Mesendoderm (in vitro differentiated cells): ENCODE measurements around the gene PAIP2.

ENCODE experiments used
- DNase-seq: peaks from one replicate; pipeline ENCODE4 v3.0.0; 2013
- H2AK5ac ChIP-seq: 2 replicates; pipeline ENCODE4 v1.6.1; 2013; ENCODE audit warnings: low read length, inconsistent platforms
- H2BK120ac ChIP-seq: 2 replicates; pipeline ENCODE4 v1.6.1; 2013; ENCODE audit warnings: low read depth, mild to moderate bottlenecking, low read length, moderate library complexity, mixed read lengths
- H2BK15ac ChIP-seq: replicated peaks from 2 replicates; pipeline ENCODE4 v1.6.1; 2013; ENCODE audit warnings: low read depth, mild to moderate bottlenecking, moderate library complexity
- H2BK5ac ChIP-seq: 2 replicates; pipeline ENCODE4 v1.6.1; 2013; ENCODE audit warnings: low read length, inconsistent platforms
- H3K18ac ChIP-seq: 2 replicates; pipeline ENCODE4 v1.6.1; 2013; ENCODE audit warnings: mild to moderate bottlenecking, low read length, mixed read lengths
- H3K23ac ChIP-seq: one replicate; pipeline ENCODE4 v1.6.1; 2013; ENCODE audit warnings: low read length
- H3K27ac ChIP-seq: 2 replicates; pipeline ENCODE4 v1.5.1; 2013; ENCODE audit warnings: low read depth, mild to moderate bottlenecking, inconsistent platforms, low read length, moderate library complexity
- H3K27me3 ChIP-seq: 2 replicates; pipeline ENCODE4 v1.6.1; 2013; ENCODE audit warnings: low read length, control low read depth, mild to moderate bottlenecking, inconsistent platforms; ENCODE audit not compliant: insufficient read depth, poor library complexity
- H3K36me3 ChIP-seq: 2 replicates; pipeline ENCODE4 v1.6.1; 2013; ENCODE audit warnings: low read length, inconsistent platforms; ENCODE audit not compliant: control insufficient read depth, insufficient read depth
- H3K4ac ChIP-seq: one replicate; pipeline ENCODE4 v1.6.1; 2013; ENCODE audit warnings: low read depth, mild to moderate bottlenecking, low read length, moderate library complexity
- H3K4me1 ChIP-seq: 2 replicates; pipeline ENCODE4 v1.6.1; 2013; ENCODE audit warnings: low read depth, low read length, inconsistent platforms; ENCODE audit not compliant: control insufficient read depth
- H3K4me2 ChIP-seq: 2 replicates; pipeline ENCODE4 v1.6.1; 2013; ENCODE audit warnings: low read length
- H3K4me3 ChIP-seq: 2 replicates; pipeline ENCODE4 v1.5.1; 2013; ENCODE audit warnings: mild to moderate bottlenecking, low read length
- H3K56ac ChIP-seq: one replicate; pipeline ENCODE4 v1.6.1; 2013; ENCODE audit warnings: low read length
- H3K79me1 ChIP-seq: 2 replicates; pipeline ENCODE4 v1.6.1; 2013; ENCODE audit warnings: low read length, inconsistent platforms
- H3K79me2 ChIP-seq: 2 replicates; pipeline ENCODE4 v1.6.1; 2013; ENCODE audit warnings: mild to moderate bottlenecking, low read length; ENCODE audit not compliant: control insufficient read depth, insufficient read depth
- H3K9ac ChIP-seq: 2 replicates; pipeline ENCODE4 v1.6.1; 2013; ENCODE audit warnings: low read length, inconsistent platforms
- H4K5ac ChIP-seq: one replicate; pipeline ENCODE4 v1.6.1; 2013; ENCODE audit warnings: low read length
- H4K8ac ChIP-seq: one replicate; pipeline ENCODE4 v1.6.1; 2013; ENCODE audit warnings: low read depth, mild to moderate bottlenecking, control low read depth, low read length, moderate library complexity
- WGBS: extraction: QIAGEN DNeasy Blood & Tissue Kit; methylation state at CpG from one replicate; pipeline ENCODE4 v1.1.7; 2013; ENCODE audit warnings: low lambda C conversion rate, missing lambda C conversion rate; ENCODE audit not compliant: insufficient coverage; ENCODE audit errors: extremely low coverage; 5-methylcytosine and 5-hydroxymethylcytosine counted together

Gene PAIP2

DNA sequence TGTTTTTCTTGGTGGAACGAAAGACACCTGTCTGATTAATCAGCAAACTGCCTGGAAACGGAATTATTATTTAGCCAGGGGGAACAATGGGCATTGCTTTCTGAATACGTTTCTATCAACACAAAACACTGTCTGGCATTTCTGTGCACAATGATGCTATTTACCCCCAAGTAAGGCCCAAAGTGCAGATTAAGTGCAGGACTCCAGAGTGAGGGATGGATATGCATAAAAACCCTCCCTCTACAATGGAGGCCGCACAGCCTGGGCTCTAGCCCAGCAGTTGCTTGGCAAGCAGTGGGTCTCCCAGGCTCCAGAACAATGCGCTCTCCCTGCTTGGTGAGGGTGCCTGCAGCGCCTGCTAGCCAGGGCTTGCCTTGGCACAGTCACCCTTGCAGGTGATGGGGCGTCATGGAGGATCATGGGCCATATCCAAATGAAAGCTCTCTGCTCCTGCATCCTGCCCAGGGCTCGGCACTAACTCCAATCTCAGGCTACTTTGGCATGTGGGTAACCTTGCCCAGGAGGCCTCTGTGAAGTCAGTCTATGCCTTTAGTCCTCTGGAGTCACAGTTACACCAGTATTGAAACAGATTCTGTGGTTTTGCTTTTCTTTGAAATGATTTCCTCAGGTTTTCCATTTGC lies 73.7 kb downstream of the PAIP2 start:
- no peaks in the 10 kb centered on the region for H3K79me1 ChIP-seq
- H3K18ac ChIP-seq, result no peak overlapping the region
- no peak overlapping the region for H4K5ac ChIP-seq
- H2BK15ac ChIP-seq, result no peak overlapping the region
- no peak overlapping the region for H3K9ac ChIP-seq
- H2BK120ac ChIP-seq, result no peak overlapping the region
- no peak overlapping the region for H3K56ac ChIP-seq
- H3K23ac ChIP-seq, result no peak overlapping the region
- H4K8ac ChIP-seq, result no peak overlapping the region
- no CpG with 5 or more reads among the region's 8 CpGs for WGBS
- no peaks in the 10 kb centered on the region for H3K4me1 ChIP-seq
- no peak overlapping the region for H2AK5ac ChIP-seq
- H3K4me3 ChIP-seq, result no peak overlapping the region
- no peak overlapping the region for H2BK5ac ChIP-seq
- H3K4me2 ChIP-seq, result no peak overlapping the region
- no peak for DNase-seq
- peaks cover 2% of the 10 kb centered on the region for H3K36me3 ChIP-seq
- H3K27me3 ChIP-seq, result no peaks in the 10 kb centered on the region
- H3K79me2 ChIP-seq, result no peaks in the 10 kb centered on the region
- H3K27ac ChIP-seq, result no peak overlapping the region
- H3K4ac ChIP-seq, result no peak overlapping the region

DNA sequence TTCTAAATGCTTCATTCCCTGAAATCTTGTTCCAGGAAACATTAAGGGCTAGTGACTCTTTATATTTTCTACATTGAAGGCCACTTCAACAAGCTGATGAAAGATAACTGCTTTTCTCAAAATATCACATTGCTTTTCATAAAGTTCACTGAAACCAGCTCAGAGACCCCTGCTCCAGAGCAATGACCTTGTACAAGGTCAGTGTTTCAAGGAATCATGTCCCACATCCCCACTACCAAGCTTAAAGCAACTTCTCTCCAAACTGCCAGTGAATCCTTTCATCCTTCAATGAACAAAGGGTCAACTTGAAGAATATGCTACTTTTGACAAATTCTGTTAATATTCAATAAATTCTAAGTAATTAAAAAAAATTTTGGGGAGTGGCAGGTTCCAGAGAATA lies 74.2 kb downstream of the PAIP2 start:
- peaks cover 2% of the 10 kb centered on the region for H3K36me3 ChIP-seq
- no peak overlapping the region for H4K5ac ChIP-seq
- H3K79me2 ChIP-seq, result no peaks in the 10 kb centered on the region
- no peak overlapping the region for H3K56ac ChIP-seq
- H3K18ac ChIP-seq, result no peak overlapping the region
- H2BK120ac ChIP-seq, result no peak overlapping the region
- H3K79me1 ChIP-seq, result no peaks in the 10 kb centered on the region
- no peak overlapping the region for H4K8ac ChIP-seq
- H3K4me1 ChIP-seq, result no peaks in the 10 kb centered on the region
- H2BK5ac ChIP-seq, result no peak overlapping the region
- H3K27ac ChIP-seq, result no peak overlapping the region
- H2AK5ac ChIP-seq, result no peak overlapping the region
- no peak overlapping the region for H3K4ac ChIP-seq
- DNase-seq, result no peak
- H3K9ac ChIP-seq, result no peak overlapping the region
- no peak overlapping the region for H3K4me3 ChIP-seq
- H2BK15ac ChIP-seq, result no peak overlapping the region
- no peaks in the 10 kb centered on the region for H3K27me3 ChIP-seq
- H3K23ac ChIP-seq, result no peak overlapping the region
- H3K4me2 ChIP-seq, result no peak overlapping the region

DNA sequence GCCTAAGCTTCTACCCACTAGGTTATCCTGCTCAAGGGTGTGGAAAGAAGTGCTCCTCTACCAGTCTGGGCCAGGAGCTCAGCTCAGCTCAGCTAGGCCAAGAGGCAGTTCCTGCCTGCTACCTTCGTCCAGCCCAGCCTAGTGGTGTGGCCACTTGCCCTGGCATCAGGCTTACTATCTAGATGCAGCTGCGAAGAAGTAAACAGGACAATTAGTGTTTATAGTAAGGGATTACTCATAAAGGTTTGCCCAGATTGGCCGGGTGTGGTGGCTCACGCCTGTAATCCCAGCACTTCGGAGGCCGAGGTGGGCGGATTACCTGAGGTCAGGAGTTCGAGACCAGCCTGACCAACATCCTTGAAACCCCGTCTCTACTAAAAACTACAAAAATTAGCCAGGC lies 75.0 kb downstream of the PAIP2 start:
- Histone ChIP-seq H3K4me3 (no peak overlapping the region), H2BK5ac (no peak overlapping the region), H3K23ac (no peak overlapping the region), H3K79me1 (no peaks in the 10 kb centered on the region), H3K4me2 (no peak overlapping the region), H3K18ac (no peak overlapping the region), H3K9ac (no peak overlapping the region), H2BK120ac (no peak overlapping the region), H2BK15ac (no peak overlapping the region), H2AK5ac (no peak overlapping the region), H3K4me1 (no peaks in the 10 kb centered on the region), H3K27me3 (no peaks in the 10 kb centered on the region), H3K27ac (no peak overlapping the region), H4K5ac (no peak overlapping the region), H3K56ac (no peak overlapping the region), H4K8ac (no peak overlapping the region), H3K4ac (no peak overlapping the region), H3K79me2 (no peaks in the 10 kb centered on the region), H3K36me3 (peaks cover 2% of the 10 kb centered on the region)
- DNase-seq, result no peak
- WGBS, result no CpG with 5 or more reads among the region's 9 CpGs

DNA sequence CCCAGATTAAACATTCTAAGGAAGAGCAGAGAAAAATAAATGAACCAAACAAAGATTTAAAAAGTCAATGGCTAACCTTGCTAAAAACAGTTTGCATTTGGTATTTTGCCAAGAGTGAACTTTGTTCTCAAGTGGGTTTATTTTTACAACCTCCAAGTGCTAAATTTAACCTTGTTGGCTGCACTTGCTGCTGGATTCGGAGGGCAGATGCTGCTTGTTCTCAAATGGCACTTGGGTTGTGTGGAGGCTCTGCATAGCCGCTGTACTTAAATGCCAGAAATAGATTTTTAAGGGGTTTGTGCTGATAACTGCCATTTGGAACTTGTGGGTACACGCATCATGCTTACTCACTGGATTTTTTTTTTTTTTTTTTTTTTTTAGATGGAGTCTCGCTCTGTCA lies 75.6 kb downstream of the PAIP2 start:
- H3K23ac ChIP-seq, result no peak overlapping the region
- H3K4me1 ChIP-seq, result no peaks in the 10 kb centered on the region
- no peak overlapping the region for H3K18ac ChIP-seq
- H4K8ac ChIP-seq, result no peak overlapping the region
- H3K79me1 ChIP-seq, result no peaks in the 10 kb centered on the region
- H3K9ac ChIP-seq, result no peak overlapping the region
- H2BK5ac ChIP-seq, result no peak overlapping the region
- peaks cover 2% of the 10 kb centered on the region for H3K36me3 ChIP-seq
- H3K4me2 ChIP-seq, result no peak overlapping the region
- no peak for DNase-seq
- no peak overlapping the region for H2AK5ac ChIP-seq
- H3K4ac ChIP-seq, result no peak overlapping the region
- no peaks in the 10 kb centered on the region for H3K79me2 ChIP-seq
- H3K4me3 ChIP-seq, result no peak overlapping the region
- no CpG with 5 or more reads among the region's 4 CpGs for WGBS
- H2BK120ac ChIP-seq, result no peak overlapping the region
- H4K5ac ChIP-seq, result no peak overlapping the region
- H2BK15ac ChIP-seq, result no peak overlapping the region
- no peak overlapping the region for H3K27ac ChIP-seq
- H3K27me3 ChIP-seq, result no peaks in the 10 kb centered on the region
- no peak overlapping the region for H3K56ac ChIP-seq

DNA sequence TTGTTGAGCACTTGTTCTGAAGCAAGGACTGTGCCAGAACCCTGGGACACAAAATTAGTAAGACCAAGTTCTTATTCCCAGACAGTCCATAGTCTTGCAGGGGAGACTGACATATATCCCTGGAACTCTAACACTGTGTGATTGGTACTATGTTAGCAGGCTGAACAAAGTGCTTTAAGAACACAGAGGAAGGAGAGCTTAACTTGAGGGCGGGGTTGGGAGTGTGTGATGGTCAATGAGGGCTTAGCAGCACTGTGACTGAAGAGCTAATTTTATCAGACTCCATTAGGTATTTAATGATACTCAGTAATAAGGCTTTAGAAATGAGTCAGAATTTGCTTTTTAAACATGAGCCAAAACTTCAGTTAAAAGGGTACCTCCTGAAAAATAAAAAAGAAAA lies 77.1 kb downstream of the PAIP2 start:
- no peak overlapping the region for H3K4me3 ChIP-seq
- no peak overlapping the region for H3K23ac ChIP-seq
- H4K8ac ChIP-seq, result no peak overlapping the region
- no peaks in the 10 kb centered on the region for H3K4me1 ChIP-seq
- no peak overlapping the region for H2AK5ac ChIP-seq
- no peak for DNase-seq
- no peak overlapping the region for H4K5ac ChIP-seq
- no peak overlapping the region for H2BK15ac ChIP-seq
- H3K27me3 ChIP-seq, result no peaks in the 10 kb centered on the region
- H3K4ac ChIP-seq, result no peak overlapping the region
- no CpG with 5 or more reads among the region's 1 CpG for WGBS
- H3K27ac ChIP-seq, result no peak overlapping the region
- no peaks in the 10 kb centered on the region for H3K36me3 ChIP-seq
- H3K4me2 ChIP-seq, result no peak overlapping the region
- no peak overlapping the region for H3K18ac ChIP-seq
- no peaks in the 10 kb centered on the region for H3K79me2 ChIP-seq
- H2BK5ac ChIP-seq, result no peak overlapping the region
- H3K56ac ChIP-seq, result no peak overlapping the region
- H3K9ac ChIP-seq, result no peak overlapping the region
- no peak overlapping the region for H2BK120ac ChIP-seq
- H3K79me1 ChIP-seq, result no peaks in the 10 kb centered on the region
